GM18505 (cell line): ENCODE results near the gene CEP43.

Experiments used
- ATAC-seq: cut with Tn5 transposase; IDR thresholded peaks from one replicate; pipeline ENCODE4 v1.9.1; 2021; ENCODE audit not compliant: unreplicated experiment
- POLR2A ChIP-seq: IDR thresholded peaks from 4 replicates; pipeline ENCODE4 v1.6.1; 2011; ENCODE audit warnings: borderline replicate concordance; ENCODE audit not compliant: insufficient read depth, insufficient read length; ENCODE audit errors: extremely low read depth

Gene CEP43, protein sequence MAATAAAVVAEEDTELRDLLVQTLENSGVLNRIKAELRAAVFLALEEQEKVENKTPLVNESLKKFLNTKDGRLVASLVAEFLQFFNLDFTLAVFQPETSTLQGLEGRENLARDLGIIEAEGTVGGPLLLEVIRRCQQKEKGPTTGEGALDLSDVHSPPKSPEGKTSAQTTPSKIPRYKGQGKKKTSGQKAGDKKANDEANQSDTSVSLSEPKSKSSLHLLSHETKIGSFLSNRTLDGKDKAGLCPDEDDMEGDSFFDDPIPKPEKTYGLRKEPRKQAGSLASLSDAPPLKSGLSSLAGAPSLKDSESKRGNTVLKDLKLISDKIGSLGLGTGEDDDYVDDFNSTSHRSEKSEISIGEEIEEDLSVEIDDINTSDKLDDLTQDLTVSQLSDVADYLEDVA

DNA sequence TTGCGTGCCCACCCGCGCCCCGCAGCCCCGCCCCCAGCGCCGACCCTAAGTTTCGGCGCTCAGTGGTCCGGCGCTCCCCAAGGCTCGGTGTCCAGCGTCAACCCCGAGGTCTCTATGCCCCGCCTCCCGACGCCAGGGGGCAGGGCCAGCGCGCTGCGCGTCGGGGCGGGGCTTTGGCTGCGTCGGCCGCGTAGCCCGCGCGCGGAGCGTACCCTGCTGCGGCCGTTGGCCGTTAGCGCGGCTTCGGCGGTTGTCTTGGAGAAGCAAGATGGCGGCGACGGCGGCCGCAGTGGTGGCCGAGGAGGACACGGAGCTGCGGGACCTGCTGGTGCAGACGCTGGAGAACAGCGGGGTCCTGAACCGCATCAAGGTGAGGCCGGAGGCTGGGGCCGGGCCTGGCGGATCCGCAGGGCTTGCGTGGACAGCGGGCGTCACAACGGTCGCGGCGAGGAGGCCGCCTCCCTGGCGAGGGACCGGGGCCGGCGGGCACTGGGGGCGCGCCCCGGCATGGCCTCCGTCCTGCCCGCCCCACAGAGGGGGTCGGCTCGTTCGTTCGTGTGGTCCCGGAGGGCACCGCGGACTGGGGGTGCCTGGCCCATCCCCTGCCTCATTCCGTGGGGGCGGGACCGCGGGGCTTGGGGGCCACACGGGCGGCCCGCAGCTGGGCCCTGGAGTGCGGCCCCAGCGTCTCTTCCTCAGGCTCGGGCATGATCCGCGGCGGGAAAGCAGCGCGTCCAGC lies at the start of gene CEP43:
TSS of gene CEP43 (plus strand) at position 253 of the 739 bp plus-strand sequence. CDS start at position 269, 16 bp downstream.
- TF ChIP-seq POLR2A = peak; percentile 63

DNA sequence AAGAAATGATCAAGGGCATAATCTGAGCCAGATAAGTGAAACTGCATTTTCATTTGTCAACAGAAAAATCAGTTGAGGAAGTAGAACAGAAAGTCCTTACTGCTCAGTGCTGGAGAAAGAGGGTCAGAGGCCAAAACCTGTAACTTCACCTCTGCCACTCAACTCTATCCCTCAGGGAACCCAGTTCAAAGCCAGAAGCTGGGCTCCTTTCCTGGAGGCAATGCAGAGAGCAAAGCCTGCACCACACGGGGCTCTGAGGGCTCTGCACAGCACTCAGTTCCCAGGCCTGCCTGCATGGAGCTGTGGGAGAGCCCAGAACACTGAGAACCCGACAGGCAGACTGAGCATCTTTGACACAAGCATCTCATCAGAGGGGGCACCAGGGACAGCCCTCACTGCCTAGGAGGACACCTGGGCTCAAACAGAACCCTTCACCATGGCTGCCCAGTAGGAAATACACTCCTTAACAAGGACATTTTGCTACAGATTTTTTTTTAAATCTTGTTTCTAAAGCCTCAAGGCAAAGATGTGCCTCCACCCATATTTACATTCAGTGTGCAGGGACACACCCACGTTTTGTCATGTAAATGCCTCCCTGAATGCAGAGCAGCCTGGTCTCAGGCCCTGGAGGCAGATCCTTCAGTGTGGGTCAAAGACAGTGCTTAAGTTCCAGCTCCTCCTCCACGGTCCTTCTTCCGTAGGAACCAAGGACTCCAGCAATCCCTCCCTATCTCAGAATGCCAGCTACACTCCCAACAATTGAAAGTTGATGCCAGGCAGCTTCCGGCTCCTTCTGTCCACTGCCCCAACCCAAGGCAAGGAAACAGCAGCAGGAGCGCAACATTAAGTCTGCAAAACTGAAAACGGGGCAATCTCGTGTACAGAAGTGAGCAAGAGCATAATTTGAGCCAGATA lies 49.4 kb upstream of the CEP43 start:
- no peak for TF ChIP-seq POLR2A
- peak; percentile 0 for ATAC-seq

More for the DNA sequence above, at the start of gene CEP43:
- ATAC-seq = peak; percentile 91

DNA sequence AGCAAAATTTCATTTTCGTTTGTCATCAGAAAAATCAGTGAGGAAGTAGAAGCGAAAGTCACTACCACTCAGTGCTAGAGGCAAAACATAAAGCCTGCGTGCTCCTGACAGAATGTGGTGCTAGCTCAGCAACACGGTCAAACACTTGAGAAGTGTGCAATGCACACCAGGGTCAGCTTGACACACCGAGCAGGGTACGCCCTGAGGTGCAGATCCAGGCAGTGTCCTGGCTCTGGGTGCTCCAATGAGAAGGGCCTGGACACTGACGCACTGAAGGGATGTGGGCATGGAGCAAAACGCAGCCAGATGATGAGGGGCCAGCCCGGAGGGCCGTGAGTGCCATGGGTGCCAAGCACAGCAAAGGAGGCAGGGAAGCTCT lies 48.8 kb upstream of the CEP43 start:
- no peak for TF ChIP-seq POLR2A
- peak; percentile 38 for ATAC-seq

DNA sequence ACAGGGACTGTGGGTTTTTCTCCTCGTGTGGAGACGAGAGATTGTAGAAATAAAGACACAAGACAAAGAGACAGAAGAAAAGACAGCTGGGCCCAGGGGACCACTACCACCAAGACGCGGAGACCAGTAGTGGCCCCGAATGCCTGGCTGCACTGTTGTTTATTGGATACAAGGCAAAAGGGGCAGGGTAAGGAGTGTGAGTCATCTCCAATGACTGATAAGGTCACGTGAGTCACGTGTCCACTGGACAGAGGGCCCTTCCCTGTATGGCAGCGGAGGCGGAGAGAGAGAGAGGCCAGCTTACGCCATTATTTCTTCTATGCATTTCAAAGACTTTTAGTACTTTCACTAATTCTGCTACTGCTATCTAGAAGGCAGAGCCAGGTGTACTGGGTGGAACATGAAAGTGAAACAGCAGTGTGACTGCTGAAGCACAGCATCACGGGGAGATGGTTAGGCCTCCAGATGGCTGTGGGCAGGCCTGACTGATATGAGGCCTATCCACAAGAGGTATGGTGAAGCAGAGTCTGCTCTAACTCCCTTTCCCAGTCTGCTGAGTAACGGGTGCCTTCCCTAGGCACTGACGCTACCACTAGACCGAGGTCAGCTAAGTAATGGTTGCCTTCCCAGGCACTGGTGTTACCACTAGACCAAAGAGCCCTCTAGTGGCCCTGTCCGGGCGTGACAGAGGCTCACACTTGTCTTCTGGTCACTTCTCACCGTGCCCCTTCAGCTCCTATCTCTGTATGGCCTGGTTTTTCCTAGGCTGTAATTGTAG lies 48.1 kb upstream of the CEP43 start:
- peak; percentile 89 for ATAC-seq
- peak; percentile 54 for TF ChIP-seq POLR2A

DNA sequence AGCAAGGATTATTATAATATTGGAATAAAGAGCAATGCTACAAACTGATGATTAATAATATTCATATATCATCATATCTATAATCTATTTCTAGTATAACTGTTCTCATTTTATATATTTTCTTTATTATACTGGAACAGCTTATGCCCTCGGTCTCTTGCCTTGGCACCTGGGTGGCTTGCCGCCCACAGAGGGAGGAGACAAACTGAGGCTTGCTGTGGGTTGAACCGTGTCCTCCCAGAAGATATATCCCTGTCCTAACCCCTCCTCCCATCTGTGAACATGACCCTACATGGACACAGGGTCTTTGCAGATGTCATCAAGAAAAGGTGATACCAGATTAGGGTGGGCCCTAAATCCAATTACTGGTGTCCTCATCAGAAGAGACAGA lies 47.5 kb upstream of the CEP43 start:
- no peak for TF ChIP-seq POLR2A
- ATAC-seq = no peak

DNA sequence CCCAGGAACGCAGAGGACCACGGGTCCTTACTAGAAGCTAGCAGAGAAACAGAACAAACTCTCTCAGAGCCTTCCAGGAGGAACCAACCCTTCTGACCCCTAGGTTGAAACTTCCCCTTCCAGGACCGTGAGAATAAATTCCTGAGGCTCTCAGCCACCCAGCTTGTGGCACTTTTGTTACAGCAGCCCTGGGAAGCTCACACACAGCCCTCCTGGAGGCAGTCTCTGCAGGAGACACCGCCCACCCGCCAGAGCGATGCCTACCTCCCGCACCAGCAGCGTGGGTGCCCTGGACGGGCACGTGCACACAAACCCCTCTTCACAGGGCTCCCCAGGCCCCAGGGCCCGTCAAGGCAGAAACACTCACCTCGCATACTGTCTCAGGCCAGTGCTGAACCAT lies 47.1 kb upstream of the CEP43 start:
- no peak for TF ChIP-seq POLR2A
- no peak for ATAC-seq

DNA sequence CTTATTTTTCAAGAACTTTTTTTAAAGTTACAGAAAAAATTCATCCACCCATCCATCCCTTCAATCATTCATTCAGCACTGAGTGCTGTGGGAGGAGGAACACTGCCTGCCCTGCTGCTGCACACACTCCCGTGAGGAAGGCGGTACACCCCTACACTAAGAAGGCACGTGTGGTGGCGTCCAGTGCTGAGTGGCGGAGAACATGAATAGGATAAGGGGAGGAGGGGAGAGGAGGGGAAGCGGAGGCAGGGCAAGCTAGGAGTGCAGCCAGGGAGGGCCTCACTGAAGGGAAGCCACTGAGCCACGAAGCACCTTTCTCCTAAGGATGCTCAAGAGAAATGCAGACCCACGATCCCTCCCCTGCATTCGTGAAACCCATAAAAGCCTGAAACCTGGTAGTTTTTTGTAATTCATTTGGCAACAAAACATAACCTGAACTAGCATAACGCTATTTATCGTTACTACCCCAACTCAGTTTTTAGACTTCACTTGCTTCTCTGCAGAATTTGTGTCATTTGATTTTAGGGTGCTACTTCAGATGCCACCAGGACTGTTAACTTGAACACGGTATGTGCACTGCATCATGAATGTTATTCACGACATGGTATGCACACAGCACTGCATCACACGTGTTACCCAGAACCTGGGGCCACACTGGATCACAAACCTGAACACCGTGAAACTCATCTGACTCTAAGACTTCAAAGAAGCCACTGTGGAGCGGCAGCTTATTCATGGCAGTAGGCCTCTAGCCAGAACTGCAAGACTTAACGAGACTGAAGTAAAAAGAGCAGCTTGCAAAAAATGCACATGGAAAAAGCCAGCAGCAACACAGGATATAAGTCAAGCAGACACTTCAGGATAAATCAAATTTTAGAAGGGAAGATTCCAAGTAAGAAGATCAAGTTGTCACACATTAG lies 46.4 kb upstream of the CEP43 start:
- no peak for TF ChIP-seq POLR2A
- no peak for ATAC-seq

DNA sequence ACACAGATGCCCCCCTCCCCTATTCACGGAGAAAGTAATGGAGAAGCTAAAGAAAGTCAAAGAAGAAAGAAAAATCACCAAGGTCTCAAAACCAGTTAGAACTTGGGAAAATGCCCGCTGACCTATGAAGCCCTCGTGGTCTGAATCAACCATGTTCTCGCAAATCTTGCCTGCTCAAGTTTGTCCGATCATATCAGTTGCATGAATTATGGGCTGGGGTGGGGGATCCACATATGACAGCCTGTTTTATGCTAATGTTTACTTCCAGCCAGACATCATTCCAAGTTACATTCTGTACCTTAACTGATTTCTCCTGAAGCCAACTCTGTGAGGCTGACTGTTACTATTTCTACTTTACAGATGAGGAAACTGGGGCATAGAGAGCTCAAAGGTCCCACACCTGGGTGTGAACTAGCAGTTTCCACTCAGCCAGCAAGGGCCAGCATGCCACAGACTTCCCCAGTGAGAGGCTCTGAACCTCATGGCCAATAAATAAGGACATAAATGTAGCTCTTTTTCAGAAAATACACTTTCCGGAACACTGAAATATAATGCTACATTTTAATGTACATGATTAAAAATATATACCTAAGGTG lies 45.0 kb upstream of the CEP43 start:
- ATAC-seq = no peak
- no peak for TF ChIP-seq POLR2A

DNA sequence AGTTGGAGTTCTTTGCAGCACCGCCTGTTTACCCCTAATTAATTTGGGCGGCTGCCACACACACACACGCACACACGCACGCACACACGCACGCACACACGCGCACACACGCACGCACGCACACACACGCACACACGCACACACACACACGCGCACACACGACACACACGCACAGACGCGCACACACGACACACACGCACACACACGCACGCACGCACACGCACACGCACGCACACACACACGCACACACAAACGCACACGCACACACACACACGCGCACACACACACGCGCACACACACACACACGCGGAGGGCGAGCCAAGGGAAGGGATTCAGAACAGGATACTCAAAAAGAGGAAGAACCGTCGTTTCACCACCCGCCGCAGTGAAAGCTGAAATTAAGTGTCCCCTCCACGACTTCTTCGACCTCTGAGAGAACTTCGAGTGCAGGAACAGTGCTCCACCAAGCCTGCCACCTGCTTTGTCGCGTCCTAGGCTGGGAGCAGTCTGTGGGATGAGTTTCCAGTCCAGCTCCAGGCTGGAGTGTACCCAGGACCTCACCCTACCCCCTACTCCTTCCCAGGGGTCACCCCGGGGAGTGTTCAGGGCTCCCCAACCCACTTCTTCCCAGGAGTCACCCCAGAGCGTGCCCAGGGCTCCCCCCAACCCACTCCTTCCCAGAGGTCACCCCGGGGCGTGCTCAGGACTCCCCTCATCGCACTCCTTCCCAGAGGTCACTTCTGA lies 43.9 kb upstream of the CEP43 start:
- ATAC-seq = no peak
- TF ChIP-seq POLR2A = peak; percentile 50

DNA sequence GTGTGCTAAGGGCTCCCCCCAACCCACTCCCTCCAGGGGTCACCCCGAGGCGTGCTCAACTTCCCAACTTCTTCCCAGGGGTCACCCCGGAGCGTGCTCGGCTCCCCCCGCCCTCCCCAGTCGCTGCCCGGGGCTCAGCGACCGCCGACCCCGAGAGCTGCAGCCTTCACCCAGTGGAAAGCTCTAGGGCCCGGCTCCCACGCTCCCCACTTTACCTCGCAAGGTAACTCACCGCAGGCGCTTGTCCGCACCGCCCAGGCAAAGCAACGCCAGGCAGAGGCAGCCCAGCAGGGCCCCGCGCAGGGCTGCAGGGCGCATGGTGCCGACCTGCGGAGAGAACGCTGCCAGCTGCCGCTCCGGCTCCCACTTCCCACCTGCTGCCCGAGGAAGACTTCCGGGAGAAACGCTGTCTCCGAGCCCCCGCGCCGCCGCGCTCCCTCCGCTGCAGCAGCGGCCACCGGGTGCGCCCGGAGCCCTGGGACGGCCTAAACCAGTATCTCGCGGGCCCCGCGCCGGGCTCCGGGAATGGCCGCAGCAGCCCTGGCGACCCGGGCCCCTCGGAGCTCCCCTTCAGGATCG lies 43.2 kb upstream of the CEP43 start:
- TF ChIP-seq POLR2A = no peak
- ATAC-seq = peak; percentile 3

DNA sequence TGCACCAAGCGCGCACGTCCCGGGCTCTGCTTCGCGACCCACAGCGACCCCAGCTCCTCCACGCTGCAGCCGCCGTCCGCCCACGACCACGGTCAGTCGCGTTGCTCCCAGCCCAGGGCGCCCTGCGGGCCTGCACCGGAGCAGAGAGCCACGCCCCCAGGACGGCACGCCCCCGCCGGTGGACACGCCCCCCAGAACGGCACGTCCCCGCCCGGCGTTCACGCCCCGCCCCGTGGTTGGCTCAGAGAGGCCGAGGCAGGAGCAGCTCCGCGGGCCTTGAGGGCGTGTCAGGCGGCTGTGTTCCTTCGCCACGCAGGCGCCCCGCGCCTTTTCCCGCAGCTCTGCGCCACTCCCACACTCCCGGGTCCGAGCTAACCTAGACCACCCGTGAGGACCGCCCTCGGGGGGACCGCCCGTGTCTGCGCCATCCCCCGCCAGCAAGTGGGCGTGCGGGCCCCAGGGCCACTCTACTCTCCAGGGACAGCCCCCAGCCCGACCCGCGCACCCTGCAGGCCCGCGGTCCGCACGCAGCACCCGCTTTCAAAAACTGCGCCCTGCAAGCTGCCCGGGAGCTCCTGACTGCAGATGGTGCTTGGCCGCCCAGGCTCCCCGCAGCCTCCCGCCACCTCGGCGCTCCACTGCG lies 42.6 kb upstream of the CEP43 start, which contains the start of gene RNASET2:
TSS of gene RNASET2 (minus strand) at position 107 of the 643 bp plus-strand sequence. CDS start 368 bp downstream, outside the sequence.
- TF ChIP-seq POLR2A = peak; percentile 74
- peak; percentile 60 for ATAC-seq
